NCI-H1105 (cell line): Measurements from ENCODE around the gene INPP5B.
"Not testable (repeated sequence)": the region's sequence is repeated elsewhere in the genome, so short reads cannot be mapped to it uniquely, and the experiment has no call there.

Experiments
- DNase-seq: peaks from one replicate; lab custom pipeline; 2025; lab: John Stamatoyannopoulos, UW

Gene INPP5B

GRCh38 chr1:37914719-37915475 lies 32.0 kb downstream of the INPP5B start:
- DNase-seq, result no peak

GRCh38 chr1:37911478-37911877 lies 35.4 kb downstream of the INPP5B start:
- DNase-seq, result not testable (repeated sequence)

- DNase-seq, result not testable (repeated sequence)
These were observed 36.0 kb downstream of the INPP5B start for GRCh38 chr1:37910886-37911285.

GRCh38 chr1:37908531-37908930 lies 38.3 kb downstream of the INPP5B start:
- DNase-seq, result not testable (repeated sequence)

- DNase-seq, result not testable (repeated sequence)
These were observed 39.3 kb downstream of the INPP5B start for GRCh38 chr1:37907416-37908125.

GRCh38 chr1:37906591-37906990 lies 40.3 kb downstream of the INPP5B start:
- DNase-seq, result not testable (repeated sequence)

GRCh38 chr1:37905727-37906126 lies 41.1 kb downstream of the INPP5B start:
- no peak for DNase-seq

GRCh38 chr1:37903921-37904320 lies 42.9 kb downstream of the INPP5B start:
- not testable (repeated sequence) for DNase-seq

GRCh38 chr1:37902983-37903382 lies 43.9 kb downstream of the INPP5B start:
- no peak for DNase-seq

- no peak for DNase-seq
These were observed 45.0 kb downstream of the INPP5B start for GRCh38 chr1:37901893-37902225.

- DNase-seq, result no peak
These were observed 45.5 kb downstream of the INPP5B start for GRCh38 chr1:37901191-37901892.

GRCh38 chr1:37897563-37897962 lies 49.3 kb downstream of the INPP5B start:
- not testable (repeated sequence) for DNase-seq

GRCh38 chr1:37893673-37894072 lies 53.2 kb downstream of the INPP5B start:
- DNase-seq, result no peak

GRCh38 chr1:37892151-37893047 lies 54.5 kb downstream of the INPP5B start:
- no peak for DNase-seq

GRCh38 chr1:37890378-37891014 lies 56.4 kb downstream of the INPP5B start:
- DNase-seq, result peak; percentile 9

GRCh38 chr1:37888022-37888700 lies 58.7 kb downstream of the INPP5B start:
- no peak for DNase-seq

- DNase-seq, result no peak
These were observed 62.7 kb downstream of the INPP5B start for GRCh38 chr1:37884145-37884544.

- DNase-seq, result no peak
These were observed 63.2 kb downstream of the INPP5B start for GRCh38 chr1:37883671-37884070.

- no peak for DNase-seq
These were observed 67.0 kb downstream of the INPP5B start for GRCh38 chr1:37879865-37880264.

GRCh38 chr1:37878071-37878470 lies 68.8 kb downstream of the INPP5B start:
- no peak for DNase-seq

GRCh38 chr1:37875833-37876232 lies 71.0 kb downstream of the INPP5B start:
- no peak for DNase-seq
